Endothelial cell of umbilical vein (primary cell): ENCODE results near the gene BUD31.

ENCODE experiments used
- FOS ChIP-seq: IDR thresholded peaks from 2 replicates; pipeline ENCODE4 v1.6.1; 2011; ENCODE audit warnings: mild to moderate bottlenecking, low read length, moderate library complexity, borderline replicate concordance; ENCODE audit not compliant: insufficient read depth
- JUN ChIP-seq: IDR thresholded peaks from 2 replicates; pipeline ENCODE4 v1.6.1; 2011; ENCODE audit warnings: borderline replicate concordance, low read depth; ENCODE audit not compliant: insufficient read length, insufficient read depth
- POLR2A ChIP-seq: IDR thresholded peaks from 2 replicates; pipeline ENCODE4 v1.6.1; 2012; ENCODE audit warnings: low read depth, mild to moderate bottlenecking, control low read depth, low read length
- POLR2AphosphoS5 ChIP-seq: IDR thresholded peaks from 2 replicates; pipeline ENCODE4 v1.6.1; 2012; ENCODE audit warnings: low read depth, mild to moderate bottlenecking, control low read depth, low read length, moderate library complexity; ENCODE audit not compliant: insufficient read depth
- TF ChIP-seq, protein P1 (sequence below), 2 donors: IDR thresholded peaks; 1 replicate in 1 of 2; 2 replicates in 1 of 2; pipeline ENCODE4 v1.5.1; 2011; ENCODE audit warnings: low read length in 2 of 2, mild to moderate bottlenecking in 2 of 2, moderate library complexity in 2 of 2, control low read depth in 1 of 2, inconsistent platforms in 1 of 2, low read depth in 1 of 2; ENCODE audit not compliant: insufficient read depth in 1 of 2; ENCODE audit errors: extremely low read depth in 1 of 2

DNA sequence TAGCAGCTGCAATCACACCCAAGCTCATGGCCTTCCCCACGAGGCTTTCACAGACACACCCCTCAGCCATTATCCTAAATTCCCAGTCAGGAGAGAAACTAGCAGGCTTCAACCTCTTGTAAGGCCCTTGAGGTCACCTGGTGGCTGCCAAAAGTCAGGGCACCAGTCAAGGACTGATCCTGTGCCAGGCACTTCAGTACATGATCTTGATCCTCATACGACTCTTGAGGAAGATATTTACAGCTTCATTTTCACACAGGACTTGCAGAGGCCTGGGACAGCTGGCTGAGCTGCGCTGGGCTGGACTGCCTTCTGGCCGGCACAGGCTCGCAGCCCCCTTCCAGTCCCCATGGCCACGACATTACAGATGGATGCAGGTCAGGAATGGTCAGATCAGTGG is 9.2 kb upstream of the BUD31 start:
- TF ChIP-seq, protein P1, sequence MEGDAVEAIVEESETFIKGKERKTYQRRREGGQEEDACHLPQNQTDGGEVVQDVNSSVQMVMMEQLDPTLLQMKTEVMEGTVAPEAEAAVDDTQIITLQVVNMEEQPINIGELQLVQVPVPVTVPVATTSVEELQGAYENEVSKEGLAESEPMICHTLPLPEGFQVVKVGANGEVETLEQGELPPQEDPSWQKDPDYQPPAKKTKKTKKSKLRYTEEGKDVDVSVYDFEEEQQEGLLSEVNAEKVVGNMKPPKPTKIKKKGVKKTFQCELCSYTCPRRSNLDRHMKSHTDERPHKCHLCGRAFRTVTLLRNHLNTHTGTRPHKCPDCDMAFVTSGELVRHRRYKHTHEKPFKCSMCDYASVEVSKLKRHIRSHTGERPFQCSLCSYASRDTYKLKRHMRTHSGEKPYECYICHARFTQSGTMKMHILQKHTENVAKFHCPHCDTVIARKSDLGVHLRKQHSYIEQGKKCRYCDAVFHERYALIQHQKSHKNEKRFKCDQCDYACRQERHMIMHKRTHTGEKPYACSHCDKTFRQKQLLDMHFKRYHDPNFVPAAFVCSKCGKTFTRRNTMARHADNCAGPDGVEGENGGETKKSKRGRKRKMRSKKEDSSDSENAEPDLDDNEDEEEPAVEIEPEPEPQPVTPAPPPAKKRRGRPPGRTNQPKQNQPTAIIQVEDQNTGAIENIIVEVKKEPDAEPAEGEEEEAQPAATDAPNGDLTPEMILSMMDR (IDR thresholded peaks at IDR 0.05; ENCODE audit: extremely low read depth in 1 of 2, insufficient read depth in 1 of 2, low read depth in 1 of 2, low read length in 2 of 2): no peak
- TF ChIP-seq POLR2AphosphoS5: no peak
- peak; percentile 50 for TF ChIP-seq POLR2A
- no peak for TF ChIP-seq FOS
- no peak for TF ChIP-seq JUN
